Lower leg skin (tissue), 4 donors: ENCODE measurements around the gene IHH. TPM values are rescaled to one million over a fixed set of nuclear protein-coding genes. Genes with fewer than 3 reads are reported as not detected.

Source experiments
- DNase-seq, 2 donors: peaks; one replicate each; pipeline ENCODE4 v3.0.0-alpha.2; 2019; ENCODE audit warnings: low spot score in 2 of 2
- H3K4me3 ChIP-seq: fragments of 200-600 bp; sonication (generic); 2 replicates; pipeline ENCODE4 v1.5.1; 2017; ENCODE audit warnings: mild to moderate bottlenecking, low read depth; ENCODE audit not compliant: poor library complexity, severe bottlenecking
- CTCF ChIP-seq, 3 donors: fragments of 450-650 bp; IDR thresholded peaks; one replicate each; pipeline ENCODE4 v1.5.1; 2016; ENCODE audit warnings: antibody characterized with exemption in 3 of 3, mild to moderate bottlenecking in 3 of 3, moderate library complexity in 2 of 3
- POLR2A ChIP-seq, 2 donors: fragments of 450-650 bp; IDR thresholded peaks; one replicate each; pipeline ENCODE4 v1.6.1; 2016 to 2017; ENCODE audit warnings: antibody characterized with exemption in 2 of 2, mild to moderate bottlenecking in 1 of 2, moderate library complexity in 1 of 2
- WGBS, 2 donors: methylation state at CpG; one replicate each; pipeline ENCODE4 v1.1.5; 2018; 5-methylcytosine and 5-hydroxymethylcytosine counted together
- intact Hi-C: fragments of 100-400 bp; cut with DNase I; formaldehyde crosslinking; loops from one replicate; pipeline ENCODE4 v1.15.0; 2023; ENCODE audit warnings: low total_unique reads
- total RNA-seq, 4 donors: library from RNA; depleted of rRNA; stranded (reverse); fragments of >200 nt; gene quantifications; one replicate each; pipeline ENCODE4 v1.1.0, GENCODE V29; 2016

IHH gene
- total RNA-seq, 4 donors from 2014 or later = 0.30 TPM; not detected in 3

DNA sequence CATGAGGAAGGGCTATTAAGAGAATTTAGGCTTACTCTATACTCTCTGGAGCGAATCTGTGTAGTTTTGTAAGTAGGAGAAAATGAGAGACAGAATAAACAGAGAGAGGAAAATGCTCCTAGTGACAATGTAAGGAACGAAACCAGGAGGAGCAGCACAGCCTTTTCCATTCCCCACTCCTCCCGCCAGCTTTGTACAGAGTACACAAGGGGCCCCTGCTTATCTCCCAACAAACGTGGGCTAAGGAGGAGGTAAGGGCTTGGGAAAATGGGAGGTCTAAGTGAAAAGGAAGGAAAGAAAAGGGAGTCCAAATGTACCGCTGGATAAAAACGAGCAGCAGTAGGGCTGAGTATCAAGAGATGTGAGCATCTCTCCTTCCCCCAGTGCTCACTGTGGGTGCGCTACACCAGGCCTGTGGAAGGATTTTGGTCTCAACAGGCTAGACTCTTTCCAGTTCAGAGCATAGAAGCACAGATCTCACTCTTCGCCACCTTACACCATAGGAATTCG is 12.1 kb upstream of the IHH start:
- intact Hi-C loops = no loop called here
- DNase-seq = peak in 1 of 2 donors; percentile 40
- TF ChIP-seq CTCF (IDR thresholded peaks at IDR 0.05) (no peak), POLR2A (IDR thresholded peaks at IDR 0.05) (no peak)
- no peak overlapping the region for H3K4me3 ChIP-seq
- WGBS, 2 donors = 88 to 90% methylated on average over 9 of the region's 9 CpGs

DNA sequence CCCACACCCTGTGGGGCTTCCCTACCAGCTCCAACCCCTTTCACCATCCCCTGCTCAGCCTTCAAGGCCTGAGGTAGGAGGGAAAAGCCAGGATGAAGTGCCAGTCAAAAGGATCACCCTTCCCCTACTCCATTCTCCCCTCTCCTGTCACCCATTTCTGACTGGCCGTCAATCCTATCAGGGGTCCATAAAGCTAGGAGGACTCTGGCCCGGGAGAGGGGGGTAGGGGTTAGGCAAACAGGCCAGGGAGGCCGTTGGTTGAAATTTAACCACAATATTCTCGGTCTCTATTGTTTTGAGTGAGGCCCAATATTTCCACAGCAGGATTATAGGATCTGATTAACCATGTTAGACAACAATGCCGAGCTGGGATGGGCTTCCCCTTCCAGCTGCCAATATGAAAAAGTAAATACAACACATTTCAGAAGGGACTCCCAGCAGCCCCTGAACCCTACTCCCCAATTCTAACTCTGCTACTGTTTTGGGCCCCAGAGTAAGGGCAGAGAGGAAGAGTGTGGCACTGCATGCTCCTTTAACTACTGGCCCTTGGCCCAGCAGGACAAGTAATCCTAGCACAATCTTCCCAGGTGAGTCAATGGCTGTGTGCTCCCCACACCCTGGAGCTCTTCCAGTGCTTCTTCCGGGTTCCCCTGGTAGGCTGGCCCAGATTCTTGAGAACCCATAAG is 10.6 kb upstream of the IHH start:
- WGBS, 2 donors = 80 to 84% methylated on average over 6 of the region's 6 CpGs
- TF ChIP-seq CTCF (IDR thresholded peaks at IDR 0.05) (no peak), POLR2A (IDR thresholded peaks at IDR 0.05) (no peak)
- peak in 1 of 2 donors; percentile 45 for DNase-seq
- intact Hi-C loops = no loop called here
- no peak overlapping the region for H3K4me3 ChIP-seq

- 85 to 92% methylated on average over 1 of the region's 1 CpG for WGBS, 2 donors
- intact Hi-C loops = loop anchor here (10.0 kb wide), 1 partner anchor 259 kb away; no protein-coding TSS in a partner anchor
- no peak for TF ChIP-seq POLR2A (IDR thresholded peaks at IDR 0.05)
- no peak for TF ChIP-seq CTCF (IDR thresholded peaks at IDR 0.05)
- H3K4me3 ChIP-seq = no peak overlapping the region
- DNase-seq = no peak
Measured at GRCh38 chr2:219065484-219065883, 4.8 kb upstream of the IHH start.

- no peak for TF ChIP-seq CTCF (IDR thresholded peaks at IDR 0.05)
- no peak for TF ChIP-seq POLR2A (IDR thresholded peaks at IDR 0.05)
- no peak overlapping the region for H3K4me3 ChIP-seq
- intact Hi-C loops = loop anchor here (10.0 kb wide), 1 partner anchor 263 kb away; no protein-coding TSS in a partner anchor
- 68% methylated on average over 6 of the region's 6 CpGs for WGBS, 2 donors
- no peak for DNase-seq
Measured at GRCh38 chr2:219062081-219062480, 1.4 kb upstream of the IHH start.

DNA sequence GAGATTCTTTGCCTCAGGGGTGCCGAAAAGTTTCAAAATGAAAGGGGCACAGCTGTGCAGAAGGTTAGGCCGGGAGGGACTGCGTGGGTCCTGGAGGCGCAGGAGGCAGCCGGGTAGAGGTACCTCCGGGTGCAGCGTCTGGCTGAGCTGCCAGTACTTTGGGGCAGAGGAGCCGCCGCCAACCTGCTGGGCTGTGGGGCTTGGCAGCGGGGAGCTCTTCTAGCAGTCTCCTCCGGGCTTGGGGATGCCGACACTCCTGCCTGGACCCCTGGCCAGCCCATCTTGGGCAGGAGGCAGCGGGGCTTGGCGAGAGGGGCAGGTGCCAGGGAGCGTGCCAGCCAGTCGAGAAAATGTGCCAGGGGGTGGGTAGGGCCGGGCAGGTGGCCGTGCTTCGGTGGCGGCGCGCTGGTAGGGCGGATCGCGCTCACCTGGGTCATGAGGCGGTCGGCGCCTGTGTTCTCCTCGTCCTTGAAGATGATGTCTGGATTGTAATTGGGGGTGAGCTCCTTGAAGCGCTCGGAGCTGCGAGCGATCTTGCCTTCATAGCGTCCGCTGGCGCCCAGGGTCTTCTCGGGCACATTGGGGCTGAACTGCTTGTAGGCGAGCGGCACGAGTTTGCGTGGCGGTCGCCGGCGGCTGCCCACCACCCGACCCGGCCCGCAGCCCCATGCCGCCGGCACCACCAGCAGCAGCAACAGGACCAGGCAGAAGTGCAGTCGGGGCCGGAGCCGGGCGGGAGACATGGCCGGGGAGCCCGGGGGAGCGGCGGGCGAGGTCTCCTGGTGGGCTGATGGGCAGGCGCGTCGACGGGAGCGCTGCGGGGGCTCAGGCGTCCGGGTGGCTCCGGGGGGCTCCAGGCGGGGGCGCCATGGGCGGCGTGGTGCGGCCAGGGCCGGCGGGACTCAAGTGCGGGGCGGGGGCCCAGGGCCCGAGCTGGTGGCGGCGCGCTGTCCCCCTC is 717 bp downstream of the IHH start:
- DNase-seq = no peak
- TF ChIP-seq CTCF (IDR thresholded peaks at IDR 0.05) = no peak
- TF ChIP-seq POLR2A (IDR thresholded peaks at IDR 0.05) = no peak

More for the DNA sequence above, 717 bp downstream of the IHH start:
- 4 to 5% methylated on average over 5 to 77 of the region's 81 CpGs for WGBS, 2 donors
- no peak overlapping the region for H3K4me3 ChIP-seq
- intact Hi-C loops = loop anchor here (10.0 kb wide), 1 partner anchor 265 kb away; no protein-coding TSS in a partner anchor
